ENCODE measurements around the gene RNF222. TPM values are rescaled to one million over a fixed set of nuclear protein-coding genes. Genes with fewer than 3 reads are reported as not detected.
"Not testable (repeated sequence)": the region's sequence is repeated elsewhere in the genome, so short reads cannot be mapped to it uniquely, and the experiment has no call there.

The RNF222 gene
- total RNA-seq, 3 donors from 2014 or later = not detected

- intact Hi-C loops (cut with DNase I; ENCODE audit: low total_unique reads) = no loop called here
- Histone ChIP-seq H3K4me3 (no peak overlapping the region), H3K36me3 (no peaks in the 10 kb centered on the region), H3K27me3 (no peaks in the 10 kb centered on the region), H3K27ac (peak overlapping the region; percentile 42 to 66), H3K9me3 (no peaks in the 10 kb centered on the region), H3K4me1 (no peaks in the 10 kb centered on the region)
- TF ChIP-seq, protein P1, sequence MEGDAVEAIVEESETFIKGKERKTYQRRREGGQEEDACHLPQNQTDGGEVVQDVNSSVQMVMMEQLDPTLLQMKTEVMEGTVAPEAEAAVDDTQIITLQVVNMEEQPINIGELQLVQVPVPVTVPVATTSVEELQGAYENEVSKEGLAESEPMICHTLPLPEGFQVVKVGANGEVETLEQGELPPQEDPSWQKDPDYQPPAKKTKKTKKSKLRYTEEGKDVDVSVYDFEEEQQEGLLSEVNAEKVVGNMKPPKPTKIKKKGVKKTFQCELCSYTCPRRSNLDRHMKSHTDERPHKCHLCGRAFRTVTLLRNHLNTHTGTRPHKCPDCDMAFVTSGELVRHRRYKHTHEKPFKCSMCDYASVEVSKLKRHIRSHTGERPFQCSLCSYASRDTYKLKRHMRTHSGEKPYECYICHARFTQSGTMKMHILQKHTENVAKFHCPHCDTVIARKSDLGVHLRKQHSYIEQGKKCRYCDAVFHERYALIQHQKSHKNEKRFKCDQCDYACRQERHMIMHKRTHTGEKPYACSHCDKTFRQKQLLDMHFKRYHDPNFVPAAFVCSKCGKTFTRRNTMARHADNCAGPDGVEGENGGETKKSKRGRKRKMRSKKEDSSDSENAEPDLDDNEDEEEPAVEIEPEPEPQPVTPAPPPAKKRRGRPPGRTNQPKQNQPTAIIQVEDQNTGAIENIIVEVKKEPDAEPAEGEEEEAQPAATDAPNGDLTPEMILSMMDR (IDR thresholded peaks at IDR 0.05) = no peak
- TF ChIP-seq POLR2A (IDR thresholded peaks at IDR 0.05) = no peak
- TF ChIP-seq POLR2AphosphoS5 (IDR thresholded peaks at IDR 0.05) = no peak
- DNase-seq (ENCODE audit: low spot score in 2 of 2) = no peak
Observed at GRCh38 chr17:8359769-8360168, 37.9 kb downstream of the RNF222 start.

- H3K27me3 ChIP-seq = no peaks in the 10 kb centered on the region
- DNase-seq (ENCODE audit: low spot score in 2 of 2) = no peak
- H3K4me3 ChIP-seq = no peak overlapping the region
- intact Hi-C loops (cut with DNase I; ENCODE audit: low total_unique reads) = no loop called here
- H3K9me3 ChIP-seq = no peaks in the 10 kb centered on the region
- no peaks in the 10 kb centered on the region for H3K36me3 ChIP-seq
- no peaks in the 10 kb centered on the region for H3K4me1 ChIP-seq
- no peak overlapping the region for H3K27ac ChIP-seq
- TF ChIP-seq POLR2A (IDR thresholded peaks at IDR 0.05) (no peak), POLR2AphosphoS5 (IDR thresholded peaks at IDR 0.05) (no peak)
- TF ChIP-seq, protein P1 (IDR thresholded peaks at IDR 0.05) = no peak
Observed at GRCh38 chr17:8357910-8358309, 39.7 kb downstream of the RNF222 start.

- Histone ChIP-seq H3K27me3 (no peaks in the 10 kb centered on the region), H3K9me3 (no peaks in the 10 kb centered on the region), H3K4me3 (no peak overlapping the region), H3K4me1 (no peaks in the 10 kb centered on the region), H3K27ac (no peak overlapping the region), H3K36me3 (no peaks in the 10 kb centered on the region)
- TF ChIP-seq POLR2AphosphoS5 (IDR thresholded peaks at IDR 0.05) = no peak
- TF ChIP-seq, protein P1 (IDR thresholded peaks at IDR 0.05) = no peak
- TF ChIP-seq POLR2A (IDR thresholded peaks at IDR 0.05) = no peak
- intact Hi-C loops (cut with DNase I; ENCODE audit: low total_unique reads) = no loop called here
- no peak for DNase-seq (ENCODE audit: low spot score in 2 of 2)
Observed at GRCh38 chr17:8354236-8354635, 43.4 kb downstream of the RNF222 start.

DNA sequence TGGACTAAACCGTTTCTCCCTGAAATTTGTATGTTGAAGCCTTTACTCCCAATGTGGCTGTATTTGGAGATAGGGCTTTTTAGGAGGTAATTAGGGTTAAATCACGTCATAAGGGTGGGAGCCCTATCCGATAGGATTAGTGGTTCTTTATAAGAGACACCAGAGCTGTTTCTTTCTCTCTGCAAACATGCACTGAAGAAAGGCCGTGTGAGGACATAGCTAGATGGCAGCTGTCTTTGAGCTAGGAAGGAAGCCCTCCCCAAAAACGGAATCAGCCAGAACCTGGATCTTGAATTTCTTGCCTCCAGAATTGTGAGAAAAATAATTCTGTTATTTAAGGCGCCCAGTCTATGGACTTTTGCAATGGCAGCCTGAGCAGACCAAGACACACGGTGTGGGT lies 43.9 kb downstream of the RNF222 start:
- Histone ChIP-seq H3K27me3 (no peaks in the 10 kb centered on the region), H3K36me3 (no peaks in the 10 kb centered on the region), H3K27ac (no peak overlapping the region), H3K4me1 (no peaks in the 10 kb centered on the region), H3K4me3 (no peak overlapping the region), H3K9me3 (no peaks in the 10 kb centered on the region)
- TF ChIP-seq, protein P1 (IDR thresholded peaks at IDR 0.05) = no peak
- TF ChIP-seq POLR2A (IDR thresholded peaks at IDR 0.05) (no peak), POLR2AphosphoS5 (IDR thresholded peaks at IDR 0.05) (no peak)
- no peak for DNase-seq (ENCODE audit: low spot score in 2 of 2)
- intact Hi-C loops (cut with DNase I; ENCODE audit: low total_unique reads) = no loop called here

- Histone ChIP-seq H3K36me3 (no peaks in the 10 kb centered on the region), H3K4me3 (no peak overlapping the region), H3K4me1 (no peaks in the 10 kb centered on the region), H3K27me3 (no peaks in the 10 kb centered on the region), H3K27ac (no peak overlapping the region), H3K9me3 (no peaks in the 10 kb centered on the region)
- DNase-seq (ENCODE audit: low spot score in 2 of 2) = no peak
- TF ChIP-seq POLR2AphosphoS5 (IDR thresholded peaks at IDR 0.05) (no peak), POLR2A (IDR thresholded peaks at IDR 0.05) (no peak)
- TF ChIP-seq, protein P1 (IDR thresholded peaks at IDR 0.05) = no peak
- intact Hi-C loops (cut with DNase I; ENCODE audit: low total_unique reads) = no loop called here
Observed at GRCh38 chr17:8350339-8350738, 47.3 kb downstream of the RNF222 start.

DNA sequence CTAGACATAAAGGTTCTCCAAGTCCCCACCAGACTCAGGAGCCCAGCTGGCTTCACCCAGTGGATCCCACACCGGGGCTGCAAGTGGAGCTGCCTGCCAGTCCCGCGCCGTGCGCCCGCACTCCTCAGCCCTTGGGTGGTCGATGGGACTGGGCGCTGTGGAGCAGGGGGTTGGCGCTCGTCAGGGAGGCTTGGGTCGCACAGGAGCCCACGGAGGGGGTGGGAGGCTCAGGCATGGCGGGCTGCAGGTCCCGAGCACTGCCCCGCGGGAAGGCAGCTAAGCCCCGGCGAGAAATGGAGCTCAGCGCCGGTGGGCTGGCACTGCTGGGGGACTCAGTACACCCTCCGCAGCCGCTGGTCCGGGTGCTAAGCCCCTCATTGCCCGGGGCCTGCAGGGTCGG lies 50.6 kb downstream of the RNF222 start:
- DNase-seq (ENCODE audit: low spot score in 2 of 2) = not testable (repeated sequence)

More for the DNA sequence above, 50.6 kb downstream of the RNF222 start:
- H3K4me1 ChIP-seq; H3K9me3 ChIP-seq; H3K27me3 ChIP-seq; intact Hi-C loops (cut with DNase I; ENCODE audit: low total_unique reads); H3K36me3 ChIP-seq: not testable (repeated sequence)
- Histone ChIP-seq H3K27ac (peak overlapping the region in 1 of 2 donors; percentile 90), H3K4me3 (peak overlapping the region in 1 of 3 donors; percentile 20)
